SU-DHL-6 (cell line): ENCODE data around the gene SORCS2.

Experiments
- H2AFZ ChIP-seq: fragments of 200-600 bp; sonication (generic); 2 replicates; pipeline ENCODE4 v1.6.1; 2014; ENCODE audit warnings: low read depth, mild to moderate bottlenecking, moderate library complexity, mixed read lengths, antibody characterized with exemption, low read length; ENCODE audit not compliant: severe bottlenecking
- H3F3A ChIP-seq: fragments of 200-600 bp; shearing (Covaris generic); 2 replicates; pipeline ENCODE4 v1.6.0; 2016; ENCODE audit warnings: antibody characterized with exemption, mild to moderate bottlenecking; ENCODE audit not compliant: insufficient read depth
- H3K27ac ChIP-seq: fragments of 200-600 bp; sonication (generic); 2 replicates; pipeline ENCODE4 v1.5.1; 2016; ENCODE audit warnings: low read depth, mild to moderate bottlenecking, low read length, moderate library complexity, mixed read lengths
- H3K27me3 ChIP-seq: fragments of 200-600 bp; sonication (generic), shearing (Covaris generic); 2 replicates; pipeline ENCODE4 v1.6.0; 2014; ENCODE audit warnings: mild to moderate bottlenecking, low read length
- H3K36me3 ChIP-seq: fragments of 200-600 bp; sonication (generic); 2 replicates; pipeline ENCODE4 v1.6.1; 2014; ENCODE audit warnings: mild to moderate bottlenecking, low read length, mixed read lengths
- H3K4me2 ChIP-seq: fragments of 300-600, 200-600 bp; shearing (Covaris generic), sonication (generic); 2 replicates; pipeline ENCODE4 v1.6.0; 2014; ENCODE audit warnings: low read length, low read depth, mild to moderate bottlenecking; ENCODE audit not compliant: poor library complexity, severe bottlenecking
- H3K4me3 ChIP-seq: fragments of 200-600 bp; sonication (generic); 2 replicates; pipeline ENCODE4 v1.5.1; 2014; ENCODE audit warnings: antibody characterized with exemption, low read length, mild to moderate bottlenecking, mixed read lengths; ENCODE audit not compliant: insufficient read depth, poor library complexity, severe bottlenecking
- H3K79me2 ChIP-seq: fragments of 200-600 bp; sonication (generic); 2 replicates; pipeline ENCODE4 v1.6.1; 2014; ENCODE audit warnings: mild to moderate bottlenecking, low read length, moderate library complexity; ENCODE audit not compliant: insufficient read depth
- H3K9ac ChIP-seq: fragments of 200-600 bp; sonication (generic); 2 replicates; pipeline ENCODE4 v1.7.0; 2014; ENCODE audit warnings: mild to moderate bottlenecking, low read length
- H3K9me2 ChIP-seq: fragments of 200-600 bp; sonication (generic); replicated peaks from 2 replicates; pipeline ENCODE4 v1.6.1; 2014; ENCODE audit warnings: low read length; ENCODE audit not compliant: insufficient read depth
- H3K9me3 ChIP-seq: fragments of 200-600 bp; sonication (generic); 2 replicates; pipeline ENCODE4 v1.6.1; 2014; ENCODE audit warnings: low read length, mixed read lengths; ENCODE audit not compliant: insufficient read depth
- H4K20me1 ChIP-seq: fragments of 200-600 bp; sonication (generic); 2 replicates; pipeline ENCODE4 v1.6.1; 2014; ENCODE audit warnings: low read depth, mild to moderate bottlenecking, antibody characterized with exemption, low read length, moderate library complexity, mixed read lengths
- CTCF ChIP-seq: fragments of 200-600 bp; sonication (generic); IDR thresholded peaks from one replicate; pipeline ENCODE4 v1.5.1; 2017; ENCODE audit warnings: antibody characterized with exemption, mild to moderate bottlenecking, low read length, moderate library complexity; ENCODE audit not compliant: insufficient read depth, poor library complexity, severe bottlenecking
- EZH2phosphoT487 ChIP-seq: fragments of 200-600 bp; sonication (generic), shearing (Covaris generic); conservative IDR thresholded peaks from 2 replicates; pipeline ENCODE4 v1.6.1; 2018; ENCODE audit warnings: mild to moderate bottlenecking, antibody characterized with exemption, low read length, moderate library complexity, mixed read lengths

Gene SORCS2

GRCh38 chr4:7742807-7743280 is 550.5 kb downstream of the SORCS2 start:
- Histone ChIP-seq H4K20me1 (no peaks in the 10 kb centered on the region), H3K9ac (no peak overlapping the region), H3K36me3 (no peaks in the 10 kb centered on the region), H3K79me2 (no peaks in the 10 kb centered on the region), H2AFZ (no peak overlapping the region), H3K9me2 (no peaks in the 10 kb centered on the region), H3K9me3 (no peaks in the 10 kb centered on the region), H3K4me3 (no peak overlapping the region), H3K27me3 (no peaks in the 10 kb centered on the region), H3K4me2 (no peak overlapping the region), H3K27ac (no peak overlapping the region), H3F3A (no peaks in the 10 kb centered on the region)
- TF ChIP-seq EZH2phosphoT487: no peak

- H3K79me2 ChIP-seq: no peaks in the 10 kb centered on the region
- no peak overlapping the region for H3K27ac ChIP-seq
- no peak overlapping the region for H3K4me3 ChIP-seq
- no peak overlapping the region for H3K4me2 ChIP-seq
- TF ChIP-seq EZH2phosphoT487 (no peak), CTCF (no peak)
- no peaks in the 10 kb centered on the region for H3F3A ChIP-seq
- H3K36me3 ChIP-seq: no peaks in the 10 kb centered on the region
- no peaks in the 10 kb centered on the region for H4K20me1 ChIP-seq
- no peak overlapping the region for H3K9ac ChIP-seq
- H3K9me3 ChIP-seq: no peaks in the 10 kb centered on the region
- no peaks in the 10 kb centered on the region for H3K27me3 ChIP-seq
- H2AFZ ChIP-seq: no peak overlapping the region
- H3K9me2 ChIP-seq: no peaks in the 10 kb centered on the region
Measured at GRCh38 chr4:7744142-7744804, 551.9 kb downstream of the SORCS2 start.

GRCh38 chr4:7745301-7745885 is 553.1 kb downstream of the SORCS2 start:
- H3K27ac ChIP-seq: no peak overlapping the region
- no peaks in the 10 kb centered on the region for H3K9me3 ChIP-seq
- H3K4me2 ChIP-seq: no peak overlapping the region
- no peak overlapping the region for H3K4me3 ChIP-seq
- H3K9me2 ChIP-seq: no peaks in the 10 kb centered on the region
- no peaks in the 10 kb centered on the region for H3F3A ChIP-seq
- TF ChIP-seq EZH2phosphoT487 (no peak), CTCF (no peak)
- H4K20me1 ChIP-seq: no peaks in the 10 kb centered on the region
- H3K9ac ChIP-seq: no peak overlapping the region
- H3K27me3 ChIP-seq: no peaks in the 10 kb centered on the region
- H2AFZ ChIP-seq: no peak overlapping the region
- H3K79me2 ChIP-seq: no peaks in the 10 kb centered on the region
- H3K36me3 ChIP-seq: no peaks in the 10 kb centered on the region
